GM13977 (cell line): ENCODE data around the gene SLC30A1.

Experiments
- DNase-seq: peaks from one replicate; pipeline ENCODE4 v3.0.0; 2012; ENCODE audit warnings: low spot score
- CTCF ChIP-seq: IDR thresholded peaks from 2 replicates; pipeline ENCODE4 v1.5.1; 2012; ENCODE audit warnings: mild to moderate bottlenecking, control low read depth; ENCODE audit not compliant: insufficient read depth; ENCODE audit errors: extremely low read depth, missing control alignments
- in situ Hi-C: fragments of 300-500 bp; cut with MboI; formaldehyde crosslinking; loops from one replicate; pipeline ENCODE4 v1.12.0; 2022; ENCODE audit warnings: low sequenced_read_pairs, low pct_unique_long_range_greater_than_20kb, mixed read lengths, inconsistent platforms; ENCODE audit not compliant: unreplicated experiment

The SLC30A1 gene

GRCh38 chr1:211603713-211604112, 24.8 kb upstream of the SLC30A1 start:
- no peak for DNase-seq
- in situ Hi-C loops: no loop called here
- TF ChIP-seq CTCF: no peak

- no peak for TF ChIP-seq CTCF
- in situ Hi-C loops: no loop called here
- no peak for DNase-seq
Measured at GRCh38 chr1:211603191-211603701, 24.3 kb upstream of the SLC30A1 start.

GRCh38 chr1:211601982-211602670, 23.2 kb upstream of the SLC30A1 start:
- DNase-seq: no peak
- TF ChIP-seq CTCF: no peak
- in situ Hi-C loops: no loop called here

- TF ChIP-seq CTCF: no peak
- no peak for DNase-seq
- in situ Hi-C loops: no loop called here
Measured at GRCh38 chr1:211601159-211601558, 22.2 kb upstream of the SLC30A1 start.

GRCh38 chr1:211599250-211599649, 20.3 kb upstream of the SLC30A1 start:
- in situ Hi-C loops: no loop called here
- DNase-seq: no peak
- TF ChIP-seq CTCF: no peak

GRCh38 chr1:211598514-211598913, 19.6 kb upstream of the SLC30A1 start:
- DNase-seq: no peak
- TF ChIP-seq CTCF: no peak
- in situ Hi-C loops: no loop called here
